Loucy (cell line): Measurements from ENCODE around the gene FLOT2.

ENCODE experiments used
- H2AFZ ChIP-seq: fragments of 200-600 bp; sonication (generic); 2 replicates; pipeline ENCODE4 v1.6.0; 2016; ENCODE audit warnings: antibody characterized with exemption, mild to moderate bottlenecking, low read length, moderate library complexity
- H3F3A ChIP-seq: fragments of 200-600 bp; 2 replicates; pipeline ENCODE4 v1.6.0; 2016; ENCODE audit warnings: antibody characterized with exemption, low read depth, mild to moderate bottlenecking
- H3K27me3 ChIP-seq: fragments of 200-600 bp; sonication (generic); 2 replicates; pipeline ENCODE4 v1.6.1; 2014; ENCODE audit warnings: low read length, mild to moderate bottlenecking; ENCODE audit not compliant: insufficient read depth, poor library complexity, severe bottlenecking
- H3K36me3 ChIP-seq: fragments of 200-600 bp; sonication (generic); 2 replicates; pipeline ENCODE4 v1.6.1; 2016; ENCODE audit warnings: low read length; ENCODE audit not compliant: insufficient read depth
- H3K4me1 ChIP-seq: fragments of 200-600 bp; sonication (generic); 2 replicates; pipeline ENCODE4 v1.5.1; 2014; ENCODE audit warnings: low read length, mild to moderate bottlenecking; ENCODE audit not compliant: insufficient read depth, poor library complexity, severe bottlenecking
- H3K4me2 ChIP-seq: fragments of 200-600 bp; sonication (generic); 2 replicates; pipeline ENCODE4 v1.6.0; 2014; ENCODE audit warnings: antibody characterized with exemption, low read length, low read depth, mild to moderate bottlenecking; ENCODE audit not compliant: poor library complexity, severe bottlenecking
- H3K4me3 ChIP-seq: fragments of 200-600 bp; sonication (generic); 2 replicates; pipeline ENCODE4 v1.5.1; 2014; ENCODE audit warnings: low read length, mild to moderate bottlenecking, mixed read lengths; ENCODE audit not compliant: poor library complexity, severe bottlenecking
- H3K79me2 ChIP-seq: fragments of 200-600 bp; sonication (generic); 2 replicates; pipeline ENCODE4 v1.6.1; 2014; ENCODE audit warnings: low read length; ENCODE audit not compliant: insufficient read depth
- H3K9ac ChIP-seq: fragments of 200-600 bp; sonication (generic); 2 replicates; pipeline ENCODE4 v1.6.0; 2014; ENCODE audit warnings: mild to moderate bottlenecking, low read depth, low read length, moderate library complexity; ENCODE audit not compliant: poor library complexity, severe bottlenecking
- H3K9me2 ChIP-seq: fragments of 200-600 bp; sonication (generic); replicated peaks from 2 replicates; pipeline ENCODE4 v1.6.1; 2016; ENCODE audit warnings: low read depth, low read length, mixed read lengths
- H3K9me3 ChIP-seq: fragments of 200-600 bp; sonication (generic); 2 replicates; pipeline ENCODE4 v1.6.1; 2014; ENCODE audit warnings: mild to moderate bottlenecking, antibody characterized with exemption, low read length, low read depth; ENCODE audit not compliant: insufficient read depth
- H4K20me1 ChIP-seq: fragments of 200-600 bp; sonication (generic); 2 replicates; pipeline ENCODE4 v1.6.0; 2014; ENCODE audit warnings: antibody characterized with exemption, low read length, mild to moderate bottlenecking; ENCODE audit not compliant: insufficient read depth, poor library complexity, severe bottlenecking
- EZH2phosphoT487 ChIP-seq: fragments of 200-600 bp; IDR thresholded peaks from 2 replicates; pipeline ENCODE4 v1.6.1; 2018; ENCODE audit warnings: antibody characterized with exemption, mild to moderate bottlenecking, moderate library complexity, borderline replicate concordance
- TF ChIP-seq, protein P1 (sequence below): fragments of 200-600 bp; sonication (generic); conservative IDR thresholded peaks from 2 replicates; pipeline ENCODE4 v1.5.1; 2014; ENCODE audit warnings: mild to moderate bottlenecking, antibody characterized with exemption, low read length

Gene FLOT2

GRCh38 chr17:28883967-28884702 lies 13.4 kb downstream of the FLOT2 start:
- Histone ChIP-seq H3K4me3 (no peak overlapping the region), H3K4me2 (no peak overlapping the region), H3K27me3 (no peaks in the 10 kb centered on the region), H3F3A (no peaks in the 10 kb centered on the region), H2AFZ (no peak overlapping the region), H3K36me3 (peaks cover 26% of the 10 kb centered on the region; the same call in 1 of the 2 replicates), H3K9me3 (no peaks in the 10 kb centered on the region), H3K9me2 (no peaks in the 10 kb centered on the region), H4K20me1 (no peaks in the 10 kb centered on the region), H3K79me2 (no peaks in the 10 kb centered on the region), H3K9ac (no peak overlapping the region), H3K4me1 (no peaks in the 10 kb centered on the region)
- TF ChIP-seq, protein P1, sequence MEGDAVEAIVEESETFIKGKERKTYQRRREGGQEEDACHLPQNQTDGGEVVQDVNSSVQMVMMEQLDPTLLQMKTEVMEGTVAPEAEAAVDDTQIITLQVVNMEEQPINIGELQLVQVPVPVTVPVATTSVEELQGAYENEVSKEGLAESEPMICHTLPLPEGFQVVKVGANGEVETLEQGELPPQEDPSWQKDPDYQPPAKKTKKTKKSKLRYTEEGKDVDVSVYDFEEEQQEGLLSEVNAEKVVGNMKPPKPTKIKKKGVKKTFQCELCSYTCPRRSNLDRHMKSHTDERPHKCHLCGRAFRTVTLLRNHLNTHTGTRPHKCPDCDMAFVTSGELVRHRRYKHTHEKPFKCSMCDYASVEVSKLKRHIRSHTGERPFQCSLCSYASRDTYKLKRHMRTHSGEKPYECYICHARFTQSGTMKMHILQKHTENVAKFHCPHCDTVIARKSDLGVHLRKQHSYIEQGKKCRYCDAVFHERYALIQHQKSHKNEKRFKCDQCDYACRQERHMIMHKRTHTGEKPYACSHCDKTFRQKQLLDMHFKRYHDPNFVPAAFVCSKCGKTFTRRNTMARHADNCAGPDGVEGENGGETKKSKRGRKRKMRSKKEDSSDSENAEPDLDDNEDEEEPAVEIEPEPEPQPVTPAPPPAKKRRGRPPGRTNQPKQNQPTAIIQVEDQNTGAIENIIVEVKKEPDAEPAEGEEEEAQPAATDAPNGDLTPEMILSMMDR = no peak
- TF ChIP-seq EZH2phosphoT487 = no peak

GRCh38 chr17:28882154-28882895 lies 15.2 kb downstream of the FLOT2 start:
- Histone ChIP-seq H3K79me2 (no peaks in the 10 kb centered on the region), H3K9me2 (no peaks in the 10 kb centered on the region), H3K27me3 (no peaks in the 10 kb centered on the region), H3K9me3 (no peaks in the 10 kb centered on the region), H3K36me3 (peaks cover 26% of the 10 kb centered on the region; the same call in 1 of the 2 replicates), H4K20me1 (no peaks in the 10 kb centered on the region), H3K4me1 (no peaks in the 10 kb centered on the region), H3K4me3 (no peak overlapping the region), H3K9ac (no peak overlapping the region), H3K4me2 (no peak overlapping the region), H2AFZ (no peak overlapping the region), H3F3A (no peaks in the 10 kb centered on the region)
- no peak for TF ChIP-seq EZH2phosphoT487
- TF ChIP-seq, protein P1 = no peak

- H3K4me3 ChIP-seq = no peak overlapping the region
- TF ChIP-seq, protein P1 = no peak
- H3K79me2 ChIP-seq = no peaks in the 10 kb centered on the region
- H3K9ac ChIP-seq = no peak overlapping the region
- no peaks in the 10 kb centered on the region for H3K27me3 ChIP-seq
- peaks cover 26% of the 10 kb centered on the region; the same call in 1 of the 2 replicates for H3K36me3 ChIP-seq
- H3F3A ChIP-seq = no peaks in the 10 kb centered on the region
- no peaks in the 10 kb centered on the region for H4K20me1 ChIP-seq
- H3K9me3 ChIP-seq = no peaks in the 10 kb centered on the region
- H3K4me2 ChIP-seq = no peak overlapping the region
- no peak overlapping the region for H2AFZ ChIP-seq
- no peaks in the 10 kb centered on the region for H3K4me1 ChIP-seq
- no peaks in the 10 kb centered on the region for H3K9me2 ChIP-seq
Measured at GRCh38 chr17:28881533-28882056, 15.9 kb downstream of the FLOT2 start.
